ENCODE results near the gene DMBT1.

DMBT1 gene

DNA sequence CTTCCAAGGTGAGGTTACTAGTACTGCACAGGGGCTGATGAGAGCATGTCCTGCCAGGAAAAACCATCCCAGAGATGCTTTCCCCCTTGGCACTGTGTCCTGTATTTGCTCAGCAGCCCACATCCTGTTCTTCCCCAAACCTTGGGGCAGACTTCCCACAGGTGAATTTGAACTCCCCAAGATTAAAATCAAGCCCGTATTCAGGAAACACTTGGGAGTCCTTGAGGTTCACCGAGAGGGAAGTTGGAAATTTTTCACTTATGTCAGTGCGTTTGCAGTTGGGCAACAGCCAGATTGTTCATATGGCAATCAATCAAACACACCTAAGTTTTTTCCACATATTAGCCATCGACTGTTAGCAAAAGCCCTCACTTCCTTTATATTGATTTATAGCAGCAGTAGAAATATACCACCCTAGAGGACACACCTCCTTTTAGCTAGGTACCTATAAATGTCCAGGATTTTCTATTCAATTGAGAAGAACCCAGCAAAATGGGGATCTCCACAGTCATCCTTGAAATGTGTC is at the start of gene DMBT1:
Gene DMBT1 (plus strand): TSS at position 476 of the 526 bp plus-strand sequence. CDS start 17 bp downstream, at position 493.
- H3K9me3 ChIP-seq (ENCODE audit: low read length): no peaks in the 10 kb centered on the region
- H3K4me1 ChIP-seq (ENCODE audit: insufficient read depth, low read length): no peaks in the 10 kb centered on the region
- H3K36me3 ChIP-seq (ENCODE audit: insufficient read depth, low read length): no peaks in the 10 kb centered on the region
- H3K27me3 ChIP-seq (ENCODE audit: insufficient read depth, low read length): no peaks in the 10 kb centered on the region
- no peak within 1 kb of the TSS for H2AFZ ChIP-seq (ENCODE audit: low read depth, low read length)
- H3K4me3 ChIP-seq (ENCODE audit: low read length): no peak within 1 kb of the TSS

DNA sequence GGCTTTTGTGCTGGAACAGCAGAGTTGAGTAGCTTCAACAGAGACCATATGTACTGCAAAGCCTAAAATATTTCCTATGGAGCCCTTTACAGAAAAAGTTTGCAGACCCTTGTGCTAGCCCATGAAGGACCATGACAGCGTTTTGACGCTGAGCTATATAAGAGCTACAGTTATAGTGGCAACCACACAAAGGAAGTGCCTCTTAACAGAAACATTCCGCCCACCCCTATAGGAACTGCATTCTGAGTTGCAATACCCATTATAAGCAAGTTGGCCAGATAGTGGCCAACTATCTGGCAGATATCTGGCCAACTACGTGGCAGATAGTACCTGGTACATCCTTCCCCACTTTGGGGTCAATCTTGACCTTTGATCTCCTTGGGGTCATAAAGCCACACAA is 47.5 kb upstream of the DMBT1 start:
- H2AFZ ChIP-seq (ENCODE audit: low read depth, low read length): no peak overlapping the region
- H3K9me3 ChIP-seq (ENCODE audit: low read length): no peaks in the 10 kb centered on the region
- H3K4me1 ChIP-seq (ENCODE audit: insufficient read depth, low read length): no peaks in the 10 kb centered on the region
- no peaks in the 10 kb centered on the region for H3K27me3 ChIP-seq (ENCODE audit: insufficient read depth, low read length)
- H3K4me3 ChIP-seq (ENCODE audit: low read length): no peak overlapping the region
- H3K36me3 ChIP-seq (ENCODE audit: insufficient read depth, low read length): peaks cover 21% of the 10 kb centered on the region

DNA sequence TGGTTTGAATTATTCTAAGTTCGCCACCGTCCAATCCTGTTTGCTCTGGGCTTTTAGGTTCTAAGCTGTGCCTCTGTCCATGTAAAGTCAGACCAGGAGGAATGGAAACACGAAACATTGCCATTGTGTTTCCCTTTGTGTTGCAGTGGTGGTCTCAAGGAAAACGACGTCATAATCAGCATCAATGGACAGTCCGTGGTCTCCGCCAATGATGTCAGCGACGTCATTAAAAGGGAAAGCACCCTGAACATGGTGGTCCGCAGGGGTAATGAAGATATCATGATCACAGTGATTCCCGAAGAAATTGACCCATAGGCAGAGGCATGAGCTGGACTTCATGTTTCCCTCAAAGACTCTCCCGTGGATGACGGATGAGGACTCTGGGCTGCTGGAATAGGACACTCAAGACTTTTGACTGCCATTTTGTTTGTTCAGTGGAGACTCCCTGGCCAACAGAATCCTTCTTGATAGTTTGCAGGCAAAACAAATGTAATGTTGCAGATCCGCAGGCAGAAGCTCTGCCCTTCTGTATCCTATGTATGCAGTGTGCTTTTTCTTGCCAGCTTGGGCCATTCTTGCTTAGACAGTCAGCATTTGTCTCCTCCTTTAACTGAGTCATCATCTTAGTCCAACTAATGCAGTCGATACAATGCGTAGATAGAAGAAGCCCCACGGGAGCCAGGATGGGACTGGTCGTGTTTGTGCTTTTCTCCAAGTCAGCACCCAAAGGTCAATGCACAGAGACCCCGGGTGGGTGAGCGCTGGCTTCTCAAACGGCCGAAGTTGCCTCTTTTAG is 46.3 kb upstream of the DMBT1 start:
- Histone ChIP-seq H3K9me3 (ENCODE audit: low read length) (no peaks in the 10 kb centered on the region), H3K27me3 (ENCODE audit: insufficient read depth, low read length) (no peaks in the 10 kb centered on the region), H3K4me3 (ENCODE audit: low read length) (no peak overlapping the region), H2AFZ (ENCODE audit: low read depth, low read length) (no peak overlapping the region), H3K4me1 (ENCODE audit: insufficient read depth, low read length) (no peaks in the 10 kb centered on the region), H3K36me3 (ENCODE audit: insufficient read depth, low read length) (peaks cover 16% of the 10 kb centered on the region)

DNA sequence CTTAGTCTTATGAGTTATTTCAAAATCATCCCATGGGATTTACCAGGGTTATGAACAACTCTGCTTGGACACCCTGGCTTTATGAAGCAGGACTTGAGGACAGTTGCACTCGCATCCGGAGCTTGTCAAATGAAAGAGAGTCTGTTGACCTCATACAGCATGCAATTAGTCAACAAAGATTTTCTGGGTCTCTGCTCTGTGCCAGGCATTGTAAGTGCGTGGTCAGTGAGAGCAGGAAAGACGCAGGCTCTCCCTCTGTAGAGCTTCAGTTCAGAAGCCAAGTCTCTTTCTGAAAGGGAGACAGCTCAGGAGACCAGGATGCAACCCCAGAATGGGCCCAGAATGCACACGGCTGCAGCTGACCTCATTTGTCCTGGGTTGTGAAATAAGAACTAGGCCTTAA is 45.5 kb upstream of the DMBT1 start:
- H2AFZ ChIP-seq (ENCODE audit: low read depth, low read length): no peak overlapping the region
- no peaks in the 10 kb centered on the region for H3K27me3 ChIP-seq (ENCODE audit: insufficient read depth, low read length)
- peaks cover 13% of the 10 kb centered on the region for H3K36me3 ChIP-seq (ENCODE audit: insufficient read depth, low read length)
- H3K4me3 ChIP-seq (ENCODE audit: low read length): no peak overlapping the region
- H3K9me3 ChIP-seq (ENCODE audit: low read length): no peaks in the 10 kb centered on the region
- H3K4me1 ChIP-seq (ENCODE audit: insufficient read depth, low read length): no peaks in the 10 kb centered on the region

DNA sequence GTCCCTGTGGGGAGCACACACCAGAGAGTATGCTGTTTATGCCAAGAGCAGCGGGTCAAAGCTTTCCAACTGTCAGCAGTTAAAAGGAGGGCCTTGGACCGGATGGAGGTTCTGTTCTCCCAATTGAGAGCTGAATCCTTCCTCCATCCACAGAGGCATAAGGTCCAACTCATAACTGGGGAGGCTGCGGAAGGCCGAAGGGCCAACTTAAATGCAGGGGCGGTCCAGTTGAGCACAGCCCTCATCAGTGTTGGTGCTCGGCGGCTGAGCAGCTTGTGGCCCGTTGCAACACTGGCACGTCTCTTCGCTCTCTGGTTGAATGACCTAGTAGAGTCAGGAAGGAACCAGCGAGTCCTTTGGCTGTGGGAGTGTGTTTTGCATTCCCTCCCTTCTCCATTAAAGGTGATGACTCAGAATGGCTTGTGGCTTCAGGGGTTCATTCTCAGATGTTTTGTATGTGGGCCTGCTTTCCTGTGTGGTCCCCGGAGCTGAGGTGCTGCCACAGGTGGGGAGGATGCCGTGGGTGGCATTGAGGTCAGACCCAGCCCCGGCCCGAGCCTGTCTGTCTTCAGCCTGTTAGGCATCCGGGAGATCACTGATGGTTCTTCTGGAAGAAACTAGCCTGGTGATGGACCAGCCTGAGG is 44.8 kb upstream of the DMBT1 start:
- H3K36me3 ChIP-seq (ENCODE audit: insufficient read depth, low read length): peaks cover 11% of the 10 kb centered on the region
- H3K27me3 ChIP-seq (ENCODE audit: insufficient read depth, low read length): no peaks in the 10 kb centered on the region
- H3K9me3 ChIP-seq (ENCODE audit: low read length): no peaks in the 10 kb centered on the region
- no peak overlapping the region for H2AFZ ChIP-seq (ENCODE audit: low read depth, low read length)
- no peak overlapping the region for H3K4me3 ChIP-seq (ENCODE audit: low read length)
- H3K4me1 ChIP-seq (ENCODE audit: insufficient read depth, low read length): no peaks in the 10 kb centered on the region

DNA sequence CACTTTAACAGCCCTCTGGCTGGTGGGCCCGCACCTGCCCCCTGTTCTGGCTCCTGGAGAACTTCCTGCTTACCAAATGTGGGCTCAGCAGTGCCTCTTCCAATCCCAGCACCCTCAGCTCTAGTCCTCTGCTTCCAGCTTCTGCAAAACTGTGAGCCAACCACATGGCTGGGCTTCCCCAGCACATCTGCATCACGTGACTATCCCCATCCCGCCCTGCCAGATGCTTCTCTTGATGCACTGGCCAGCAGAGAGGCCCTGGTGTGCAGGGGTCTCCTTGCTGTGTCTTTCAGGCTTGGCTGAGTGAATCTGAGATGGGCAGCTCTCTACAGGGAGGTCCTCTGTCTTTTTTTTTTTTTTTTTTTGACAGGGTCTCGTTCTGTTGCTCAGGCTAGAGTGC is 43.8 kb upstream of the DMBT1 start:
- no peaks in the 10 kb centered on the region for H3K4me1 ChIP-seq (ENCODE audit: insufficient read depth, low read length)
- peaks cover 11% of the 10 kb centered on the region for H3K36me3 ChIP-seq (ENCODE audit: insufficient read depth, low read length)
- no peak overlapping the region for H3K4me3 ChIP-seq (ENCODE audit: low read length)
- H3K9me3 ChIP-seq (ENCODE audit: low read length): no peaks in the 10 kb centered on the region
- H3K27me3 ChIP-seq (ENCODE audit: insufficient read depth, low read length): no peaks in the 10 kb centered on the region
- no peak overlapping the region for H2AFZ ChIP-seq (ENCODE audit: low read depth, low read length)

DNA sequence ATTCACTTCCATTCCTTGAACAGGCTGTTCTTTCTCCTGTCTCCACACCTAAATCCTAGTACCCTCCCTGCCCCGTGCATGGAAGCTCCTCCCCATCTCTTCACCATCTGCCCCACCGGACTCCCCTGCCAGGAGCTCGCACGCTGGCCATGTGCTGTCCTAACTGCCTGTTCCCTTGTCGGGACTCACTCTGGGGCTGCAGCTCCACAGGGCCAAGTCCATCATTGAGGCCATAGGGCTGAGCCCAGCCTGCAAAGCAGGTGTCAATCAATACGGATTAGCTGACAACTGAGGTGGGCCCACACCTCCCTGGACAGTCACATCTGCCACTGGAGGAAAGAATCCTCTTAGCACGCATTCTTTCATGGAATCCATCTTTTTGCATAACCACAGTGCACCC is 41.4 kb upstream of the DMBT1 start:
- Histone ChIP-seq H3K4me3 (ENCODE audit: low read length) (no peak overlapping the region), H3K27me3 (ENCODE audit: insufficient read depth, low read length) (no peaks in the 10 kb centered on the region), H3K36me3 (ENCODE audit: insufficient read depth, low read length) (peaks cover 5% of the 10 kb centered on the region), H2AFZ (ENCODE audit: low read depth, low read length) (no peak overlapping the region), H3K9me3 (ENCODE audit: low read length) (no peaks in the 10 kb centered on the region), H3K4me1 (ENCODE audit: insufficient read depth, low read length) (no peaks in the 10 kb centered on the region)

DNA sequence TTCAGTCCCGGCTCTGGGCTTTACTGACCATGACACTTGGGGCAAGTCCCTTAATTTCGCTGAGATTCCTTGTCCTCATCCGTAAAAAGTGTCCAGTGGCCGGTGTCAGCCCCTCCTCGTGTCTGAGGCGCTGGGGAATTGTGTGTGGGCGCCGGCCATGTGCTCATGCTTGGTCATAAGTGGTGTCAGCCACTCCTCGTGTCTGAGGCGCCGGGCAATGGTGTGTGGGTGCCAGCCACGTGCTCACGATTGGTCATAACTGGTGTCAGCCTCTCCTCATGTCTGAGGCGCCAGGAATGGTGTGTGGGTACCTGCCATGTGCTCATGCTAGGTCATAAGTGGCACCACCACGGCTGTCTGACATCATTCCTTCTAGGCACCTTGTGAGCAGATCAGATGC is 40.7 kb upstream of the DMBT1 start:
- no peak overlapping the region for H2AFZ ChIP-seq (ENCODE audit: low read depth, low read length)
- no peak overlapping the region for H3K4me3 ChIP-seq (ENCODE audit: low read length)
- no peaks in the 10 kb centered on the region for H3K27me3 ChIP-seq (ENCODE audit: insufficient read depth, low read length)
- no peaks in the 10 kb centered on the region for H3K4me1 ChIP-seq (ENCODE audit: insufficient read depth, low read length)
- no peaks in the 10 kb centered on the region for H3K36me3 ChIP-seq (ENCODE audit: insufficient read depth, low read length)
- no peaks in the 10 kb centered on the region for H3K9me3 ChIP-seq (ENCODE audit: low read length)

DNA sequence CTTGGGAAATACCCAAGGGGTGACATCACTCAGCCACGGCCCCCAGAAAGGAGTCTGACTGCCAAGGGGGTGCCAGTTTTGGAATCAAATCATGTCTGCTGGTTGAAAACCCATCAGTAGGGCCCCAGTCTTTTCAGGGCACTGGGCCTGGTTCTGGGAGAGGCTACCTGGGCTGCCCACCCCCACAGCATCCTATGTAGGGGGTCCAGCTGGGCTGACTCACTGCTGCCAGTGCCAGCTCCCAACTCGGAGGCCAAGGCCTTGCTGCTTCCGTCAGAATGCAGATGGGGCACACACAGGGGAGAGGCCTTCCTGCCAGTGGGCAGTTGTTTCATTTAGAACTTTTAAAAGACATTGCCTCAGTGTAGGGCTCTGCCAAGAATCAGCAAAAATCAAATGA is 39.5 kb upstream of the DMBT1 start:
- Histone ChIP-seq H3K27me3 (ENCODE audit: insufficient read depth, low read length) (peaks cover 2% of the 10 kb centered on the region), H2AFZ (ENCODE audit: low read depth, low read length) (no peak overlapping the region), H3K4me1 (ENCODE audit: insufficient read depth, low read length) (no peaks in the 10 kb centered on the region), H3K4me3 (ENCODE audit: low read length) (no peak overlapping the region), H3K36me3 (ENCODE audit: insufficient read depth, low read length) (no peaks in the 10 kb centered on the region), H3K9me3 (ENCODE audit: low read length) (no peaks in the 10 kb centered on the region)

DNA sequence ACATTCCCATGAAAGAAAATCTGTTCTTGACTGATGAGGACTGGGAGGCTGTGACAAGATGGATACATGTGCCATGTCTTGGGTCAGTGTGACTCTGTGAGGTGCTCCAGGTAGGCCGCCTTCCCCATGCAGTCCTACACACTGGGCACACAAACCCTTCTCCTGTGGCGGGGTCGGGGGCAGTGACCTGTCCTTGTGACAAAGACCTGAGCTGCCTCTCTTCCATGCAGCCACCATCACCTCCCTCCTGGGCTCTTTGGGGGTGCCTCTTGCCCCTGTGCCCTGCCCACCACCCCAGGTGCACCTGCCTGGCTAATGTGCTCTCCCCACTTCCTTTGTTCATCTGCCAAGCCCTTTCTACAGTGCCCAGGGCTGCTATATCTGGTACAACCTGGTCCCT is 35.7 kb upstream of the DMBT1 start:
- H3K4me3 ChIP-seq (ENCODE audit: low read length): no peak overlapping the region
- H3K27me3 ChIP-seq (ENCODE audit: insufficient read depth, low read length): peaks cover 4% of the 10 kb centered on the region
- no peak overlapping the region for H2AFZ ChIP-seq (ENCODE audit: low read depth, low read length)

DNA sequence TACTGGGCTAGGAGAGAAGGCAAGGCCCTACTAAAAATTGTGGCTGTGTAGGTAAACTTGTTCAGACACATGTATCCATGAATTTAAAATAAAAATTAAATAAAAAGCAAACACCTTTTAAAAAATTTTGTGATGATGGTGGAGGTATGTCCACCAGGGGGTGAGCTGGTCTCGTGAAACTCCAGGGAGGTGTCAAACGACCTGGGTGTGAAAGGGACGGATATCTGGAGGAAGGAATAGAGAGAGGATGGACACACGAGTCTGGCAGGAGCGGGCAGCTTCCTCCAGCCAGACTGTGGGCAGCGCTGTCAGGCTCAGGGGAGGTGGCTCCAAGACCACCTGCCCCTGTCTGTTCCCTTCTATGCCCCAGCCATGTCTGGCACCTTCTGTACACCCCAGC is 34.8 kb upstream of the DMBT1 start:
- Histone ChIP-seq H3K27me3 (ENCODE audit: insufficient read depth, low read length) (peaks cover 4% of the 10 kb centered on the region), H3K4me3 (ENCODE audit: low read length) (no peak overlapping the region), H2AFZ (ENCODE audit: low read depth, low read length) (no peak overlapping the region), H3K9me3 (ENCODE audit: low read length) (no peaks in the 10 kb centered on the region), H3K4me1 (ENCODE audit: insufficient read depth, low read length) (no peaks in the 10 kb centered on the region), H3K36me3 (ENCODE audit: insufficient read depth, low read length) (no peaks in the 10 kb centered on the region)

More for the DNA sequence above, 35.7 kb upstream of the DMBT1 start:
- H3K4me1 ChIP-seq (ENCODE audit: insufficient read depth, low read length): no peaks in the 10 kb centered on the region
- H3K36me3 ChIP-seq (ENCODE audit: insufficient read depth, low read length): no peaks in the 10 kb centered on the region
- no peaks in the 10 kb centered on the region for H3K9me3 ChIP-seq (ENCODE audit: low read length)

DNA sequence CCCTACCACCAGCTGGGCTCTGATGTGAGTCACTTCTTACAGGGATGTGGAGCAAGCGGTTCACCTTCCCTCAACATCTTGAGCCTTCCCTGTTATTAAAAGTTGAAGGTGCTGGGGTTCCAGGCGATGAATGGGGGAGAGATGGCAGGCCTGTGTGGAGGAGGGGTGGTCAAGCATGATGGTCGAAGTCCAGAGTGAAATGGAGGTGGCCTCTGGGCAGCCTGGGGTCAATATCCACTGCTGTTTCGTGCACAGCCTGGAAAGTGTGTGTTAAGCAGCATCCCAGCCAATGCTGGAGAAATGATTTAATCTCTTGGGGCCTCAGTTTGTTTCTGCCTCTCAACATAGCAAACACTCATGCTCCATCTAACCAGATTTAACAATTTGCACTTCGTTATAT is 33.7 kb upstream of the DMBT1 start:
- peaks cover 4% of the 10 kb centered on the region for H3K27me3 ChIP-seq (ENCODE audit: insufficient read depth, low read length)

DNA sequence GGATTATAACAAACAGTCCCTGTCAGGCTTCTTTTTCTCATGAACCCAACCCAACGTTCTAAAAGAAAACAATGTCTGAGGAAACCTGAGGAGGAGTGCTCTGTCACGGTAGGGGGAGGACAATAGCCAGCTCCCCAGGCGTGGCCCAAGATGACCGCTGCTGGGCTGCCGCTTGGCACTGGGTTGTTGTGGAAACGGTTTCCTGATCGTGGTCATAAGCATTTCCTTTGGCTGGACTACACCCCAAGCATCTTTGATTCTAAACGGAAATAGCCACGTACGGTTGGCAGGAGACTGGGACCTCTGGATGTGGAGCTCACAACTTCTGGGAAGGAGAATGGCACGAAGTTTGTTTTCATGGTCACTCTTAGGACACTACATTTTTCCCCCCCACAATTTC is 30.4 kb upstream of the DMBT1 start:
- Histone ChIP-seq H3K4me1 (ENCODE audit: insufficient read depth, low read length) (no peaks in the 10 kb centered on the region), H3K4me3 (ENCODE audit: low read length) (no peak overlapping the region), H3K27me3 (ENCODE audit: insufficient read depth, low read length) (peaks cover 4% of the 10 kb centered on the region), H3K36me3 (ENCODE audit: insufficient read depth, low read length) (no peaks in the 10 kb centered on the region), H3K9me3 (ENCODE audit: low read length) (peaks cover 3% of the 10 kb centered on the region), H2AFZ (ENCODE audit: low read depth, low read length) (no peak overlapping the region)

More for the DNA sequence above, 33.7 kb upstream of the DMBT1 start:
- Histone ChIP-seq H3K4me1 (ENCODE audit: insufficient read depth, low read length) (no peaks in the 10 kb centered on the region), H3K9me3 (ENCODE audit: low read length) (peaks cover 3% of the 10 kb centered on the region), H3K4me3 (ENCODE audit: low read length) (no peak overlapping the region), H2AFZ (ENCODE audit: low read depth, low read length) (no peak overlapping the region), H3K36me3 (ENCODE audit: insufficient read depth, low read length) (no peaks in the 10 kb centered on the region)
